HG03064 (cell line): ENCODE measurements around the gene PRKX.
"Not testable (repeated sequence)": the region's sequence is repeated elsewhere in the genome, so short reads cannot be mapped to it uniquely, and the experiment has no call there.

Experiments
- ATAC-seq: cut with Tn5 transposase; IDR thresholded peaks from one replicate; pipeline ENCODE4 v1.9.1; 2021; ENCODE audit warnings: low read depth; ENCODE audit not compliant: unreplicated experiment

Gene PRKX

DNA sequence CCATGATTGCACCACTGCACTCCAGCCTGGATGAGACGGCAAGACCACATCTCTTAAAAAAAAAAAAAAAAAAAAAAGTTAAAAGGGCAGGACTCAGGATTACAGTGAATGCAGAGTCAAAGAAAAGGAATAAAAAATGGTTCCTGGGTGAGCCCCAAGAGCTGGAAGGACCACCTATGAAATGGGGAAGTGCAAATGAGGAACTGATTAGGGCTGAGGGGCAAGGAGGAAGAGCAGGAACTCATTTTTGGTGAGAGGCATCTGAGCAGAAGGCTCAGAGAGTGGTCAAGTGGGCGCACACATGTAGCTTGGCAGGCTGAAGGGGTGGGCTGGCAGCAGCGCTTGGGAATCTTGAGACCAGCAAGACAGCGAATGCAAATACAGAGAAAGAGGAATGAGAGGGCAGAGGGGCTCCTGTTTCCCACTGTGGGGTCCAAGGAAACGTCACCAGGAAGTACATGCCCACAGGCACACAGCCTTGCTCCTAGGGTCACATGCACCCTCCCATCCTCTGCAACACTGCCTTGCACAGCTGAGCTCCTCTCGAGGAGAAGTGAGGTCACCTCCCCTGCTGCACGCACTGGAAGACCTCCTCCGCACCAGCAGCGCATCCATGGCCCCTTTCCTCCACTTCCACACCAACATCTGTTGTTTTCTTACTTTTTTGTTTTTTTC lies 49.7 kb downstream of the PRKX start:
- not testable (repeated sequence) for ATAC-seq

DNA sequence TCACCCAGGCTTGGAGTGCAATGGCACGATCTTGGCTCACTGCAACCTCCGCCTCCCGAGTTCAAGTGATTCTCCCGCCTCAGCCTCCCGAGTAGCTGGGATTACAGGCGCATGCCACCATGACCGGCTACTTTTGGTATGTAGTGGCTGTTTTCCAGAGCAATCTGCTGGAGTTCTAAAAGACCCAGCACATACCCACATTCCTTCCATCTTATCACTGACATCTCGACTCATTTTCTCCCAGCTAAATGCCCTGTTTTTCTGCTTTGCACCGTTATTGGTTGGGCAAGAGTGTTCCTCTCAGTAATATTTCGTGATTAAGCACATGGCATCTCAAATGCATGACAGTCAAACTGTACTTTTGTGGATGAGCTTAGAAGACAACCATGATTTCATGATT lies 53.7 kb downstream of the PRKX start:
- ATAC-seq: no peak

DNA sequence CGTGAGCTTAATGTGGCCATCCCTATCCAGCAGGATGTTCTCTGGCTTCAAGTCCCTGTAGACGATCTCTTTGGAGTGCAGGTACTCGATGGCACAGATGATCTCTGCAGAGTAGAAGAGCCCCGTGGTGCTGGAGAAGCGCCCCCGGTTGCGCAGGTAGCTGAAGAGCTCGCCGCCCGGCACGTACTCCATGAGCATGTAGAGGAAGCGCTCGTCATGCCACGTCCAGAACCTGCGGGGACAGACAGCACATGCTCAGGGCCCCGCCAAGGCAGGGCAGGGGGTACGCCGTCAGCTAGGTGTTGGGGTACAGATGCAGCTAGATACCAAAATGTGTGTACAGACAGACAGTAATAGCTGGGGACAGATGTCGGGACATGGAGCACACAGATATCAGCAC lies 58.3 kb downstream of the PRKX start:
- ATAC-seq: no peak

DNA sequence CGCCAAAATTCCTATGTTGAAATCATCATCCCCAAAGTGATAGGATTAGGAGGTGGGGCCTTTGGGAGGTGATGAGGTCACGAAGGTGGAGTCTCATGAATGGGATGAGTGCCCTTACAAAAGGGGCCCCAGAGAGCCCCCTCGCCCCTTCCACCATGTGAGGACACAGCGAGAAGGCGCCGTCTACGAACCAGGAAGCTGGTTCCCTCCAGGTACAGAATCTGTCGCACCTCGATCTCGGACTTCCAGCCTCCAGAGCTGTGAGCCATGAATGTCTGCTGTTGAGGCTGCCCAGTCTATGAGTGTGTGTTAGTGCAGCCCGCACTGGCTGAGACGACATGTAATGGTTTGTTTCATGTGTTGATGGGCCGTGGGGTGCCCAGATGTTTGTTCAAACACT lies 60.3 kb downstream of the PRKX start:
- ATAC-seq: no peak

GRCh38 chrX:3651277-3651676 lies 62.2 kb downstream of the PRKX start:
- no peak for ATAC-seq

DNA sequence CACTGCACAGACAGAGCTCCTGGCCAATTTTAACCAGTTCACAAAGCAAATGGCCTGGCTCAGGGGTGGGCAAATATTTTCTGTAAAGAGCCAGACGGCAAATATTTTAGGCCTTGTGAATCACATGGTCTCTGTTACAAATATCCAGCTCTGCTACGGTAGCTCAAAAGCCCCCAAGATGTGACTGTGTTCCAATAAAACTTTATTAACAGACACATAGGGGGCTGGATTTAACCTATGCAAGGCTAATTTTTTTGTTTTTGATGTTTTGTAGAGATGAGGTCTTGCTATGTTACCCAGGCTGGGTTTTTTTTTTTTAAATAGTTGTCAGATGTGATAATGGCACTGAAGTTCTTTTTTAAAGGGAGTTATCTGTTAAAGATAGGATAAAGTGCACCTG lies 65.4 kb downstream of the PRKX start:
- ATAC-seq: no peak

DNA sequence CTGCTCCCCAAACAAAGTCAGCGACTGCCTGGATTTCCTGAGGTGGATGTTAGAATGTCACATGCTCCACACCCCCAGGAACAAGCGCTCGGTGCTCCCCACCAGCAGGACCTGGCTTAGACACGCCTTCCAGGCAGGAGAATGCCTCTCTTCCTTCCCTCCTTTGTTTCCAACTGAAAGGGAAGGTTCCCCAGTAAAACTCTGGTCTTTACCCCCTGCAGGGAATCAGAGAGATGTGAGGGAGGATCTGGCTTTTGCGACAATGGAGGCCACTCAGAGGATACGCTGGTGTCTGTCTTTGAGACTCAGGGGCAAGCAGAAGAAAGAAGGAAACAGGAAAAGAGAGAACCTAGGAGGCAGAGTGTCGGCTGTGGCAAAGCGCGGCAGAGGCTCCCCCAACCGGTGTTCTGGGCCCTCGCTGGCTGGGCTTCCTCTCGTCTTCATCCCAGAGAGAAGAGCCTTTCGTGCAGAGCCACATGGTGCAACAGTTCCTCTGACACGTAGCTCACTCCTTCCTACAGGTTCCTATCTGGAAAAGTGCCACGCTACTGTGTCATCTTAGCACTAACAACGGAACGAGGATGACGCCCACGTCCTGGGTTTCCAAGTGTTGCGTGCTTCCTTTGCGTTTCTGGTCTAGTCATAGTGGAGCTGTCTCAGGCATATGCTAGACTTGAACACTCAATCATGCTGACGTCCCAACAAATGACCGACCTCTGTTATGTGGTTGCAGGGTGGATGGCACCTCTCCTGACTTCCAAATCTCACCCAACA lies 73.4 kb downstream of the PRKX start:
- not testable (repeated sequence) for ATAC-seq

DNA sequence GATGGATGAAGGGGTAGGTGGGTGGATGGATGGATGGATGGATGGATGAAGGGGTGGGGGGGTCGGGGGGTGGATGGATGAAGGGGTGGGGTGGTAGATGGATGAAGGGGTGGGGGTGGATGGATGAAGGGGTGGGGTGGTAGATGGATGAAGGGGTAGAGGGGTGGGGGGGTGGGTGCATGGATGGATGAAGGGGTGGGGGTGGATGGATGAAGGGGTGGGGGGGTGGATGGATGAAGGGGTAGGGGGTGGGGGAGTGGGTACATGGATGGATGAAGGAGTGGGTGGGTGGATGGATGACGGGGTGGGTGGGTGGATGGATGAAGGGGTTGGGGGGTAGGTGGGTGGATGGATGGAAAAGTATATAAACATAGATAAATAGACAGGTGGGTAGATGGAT lies 74.2 kb downstream of the PRKX start:
- ATAC-seq: no peak

DNA sequence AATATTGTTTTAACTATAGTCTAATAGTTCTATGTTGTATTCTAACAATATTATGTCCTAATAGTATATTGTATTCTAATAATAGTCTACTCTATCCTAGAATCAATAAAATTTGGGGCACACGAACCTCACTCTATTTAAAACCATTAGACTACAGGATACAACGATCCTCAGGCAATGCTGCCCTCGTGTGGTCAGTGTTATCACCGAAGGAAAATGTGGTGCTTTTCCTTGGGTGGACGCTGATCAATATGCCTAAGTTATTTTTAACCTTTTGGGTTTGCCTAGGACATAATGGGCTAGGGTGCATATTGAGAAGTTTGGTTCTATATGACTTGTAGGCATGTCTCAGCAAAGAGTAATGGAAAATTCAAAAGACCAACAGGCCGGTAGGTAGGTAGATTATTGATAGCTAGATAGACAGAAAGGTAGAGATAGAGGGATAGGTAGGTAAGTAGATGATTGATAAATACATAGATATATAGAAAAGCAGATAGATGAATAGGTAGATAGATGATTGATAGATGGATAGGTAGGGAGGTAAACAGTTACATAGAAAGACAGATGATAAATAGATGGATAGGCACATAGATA lies 75.1 kb downstream of the PRKX start:
- peak; percentile 62 for ATAC-seq

DNA sequence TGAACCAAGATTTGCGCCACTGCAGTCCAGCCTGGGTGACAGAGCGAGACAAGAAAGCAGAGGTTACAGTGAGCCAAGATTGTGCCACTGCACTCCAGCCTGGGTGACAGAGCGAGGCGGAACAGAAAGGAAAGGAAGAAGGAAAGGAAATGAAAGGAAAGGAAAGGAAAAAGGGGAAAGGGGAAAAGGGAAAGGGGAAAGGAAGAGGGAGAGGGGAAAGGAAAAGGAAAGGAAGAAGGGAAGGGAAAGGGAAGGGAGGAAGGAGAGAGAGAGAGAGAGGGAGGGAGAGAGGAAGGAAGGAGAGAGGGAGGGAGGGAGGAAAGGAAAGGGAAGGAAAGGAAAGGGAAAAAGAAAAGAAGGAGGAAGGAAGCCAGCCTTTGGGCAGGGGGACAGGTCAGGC lies 76.6 kb downstream of the PRKX start:
- no peak for ATAC-seq

DNA sequence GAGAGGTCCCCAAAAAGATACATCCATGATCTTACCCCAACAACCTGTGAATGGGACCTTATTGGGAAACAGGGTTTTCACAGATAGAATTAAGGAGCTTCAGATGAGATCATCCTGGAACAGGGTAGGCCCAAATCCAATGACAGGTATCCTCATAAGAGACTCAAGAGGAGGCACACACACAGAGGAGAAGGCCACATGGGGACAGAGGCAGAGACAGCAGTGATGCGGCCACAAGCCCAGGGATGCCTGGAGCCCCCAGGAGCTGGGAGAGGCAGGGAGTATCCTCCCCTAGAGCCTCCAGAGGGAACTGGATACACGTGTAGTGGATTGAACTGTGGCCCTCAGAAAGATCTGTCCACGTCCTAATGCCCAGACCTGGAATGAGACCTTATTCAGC lies 82.3 kb downstream of the PRKX start:
- ATAC-seq: no peak

GRCh38 chrX:3627594-3627993 lies 85.9 kb downstream of the PRKX start:
- ATAC-seq: no peak

DNA sequence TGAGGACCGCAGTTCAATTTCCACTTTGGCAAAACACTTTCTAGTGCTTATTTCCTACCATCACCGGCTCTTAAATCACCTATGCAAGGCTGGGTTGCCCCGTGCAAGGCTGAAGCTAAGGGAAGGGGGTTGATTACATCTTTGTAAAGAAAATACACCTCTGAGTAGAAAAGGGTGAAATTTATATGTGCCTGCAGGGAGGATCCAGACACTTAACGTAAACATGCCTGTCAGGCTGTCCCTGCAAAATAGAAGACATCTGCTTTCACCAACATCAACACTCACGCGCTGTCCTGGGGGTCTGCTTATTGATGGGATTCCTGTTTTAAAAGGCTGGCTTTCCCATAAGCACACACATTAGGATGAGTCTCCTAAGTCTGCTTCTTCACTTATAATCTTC lies 92.0 kb downstream of the PRKX start:
- no peak for ATAC-seq

DNA sequence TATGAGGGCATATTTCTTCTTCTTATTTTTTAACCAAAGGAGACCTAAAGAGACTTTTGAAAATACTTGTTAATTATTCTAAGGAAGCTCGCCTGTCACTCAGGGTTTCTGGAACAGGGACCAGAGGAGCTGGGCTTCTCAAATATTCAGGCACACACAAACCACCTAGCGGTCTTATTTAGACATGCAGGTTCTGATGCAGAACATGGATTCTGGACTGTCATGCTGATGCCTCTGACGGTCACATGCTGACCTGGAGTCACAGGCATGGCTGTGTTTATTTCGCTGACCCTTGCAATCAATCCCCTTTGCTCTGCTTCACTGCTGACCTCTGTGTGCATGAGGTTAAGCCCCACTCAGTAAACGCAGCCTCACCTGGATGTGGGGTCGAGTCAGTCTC lies 101.7 kb downstream of the PRKX start:
- ATAC-seq: not testable (repeated sequence)

GRCh38 chrX:3609810-3610209 lies 103.6 kb downstream of the PRKX start:
- no peak for ATAC-seq

GRCh38 chrX:3603026-3603661 lies 110.3 kb downstream of the PRKX start:
- ATAC-seq: no peak

DNA sequence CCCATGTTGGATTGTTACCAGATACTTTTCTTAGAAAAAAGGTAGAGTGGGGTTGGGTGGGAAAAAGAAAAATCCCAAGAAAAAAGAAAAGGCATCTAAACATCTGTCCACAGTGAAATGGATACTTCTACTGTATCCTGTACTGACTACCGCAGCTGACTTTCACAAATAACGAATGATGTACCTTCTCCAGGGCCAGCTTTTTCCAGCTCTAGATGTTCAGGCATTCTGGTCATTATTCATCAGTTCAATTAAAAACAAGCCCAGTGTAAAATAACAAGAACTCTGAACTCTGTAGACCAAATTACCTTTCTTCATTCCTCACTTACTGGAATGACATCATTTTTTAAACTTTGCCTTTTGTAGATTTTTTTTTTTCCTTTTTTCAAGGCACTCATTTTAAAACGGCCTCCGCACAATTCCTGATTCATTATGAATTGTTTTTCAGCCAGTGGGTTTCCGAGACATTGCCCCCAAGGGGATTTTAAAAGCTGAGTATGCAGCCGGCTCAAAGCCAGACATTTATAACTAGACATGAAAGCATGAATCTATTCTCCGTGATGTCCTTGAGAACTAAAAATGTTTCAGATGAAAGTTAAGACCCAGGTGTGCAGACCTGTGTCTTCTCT lies 113.5 kb downstream of the PRKX start:
- no peak for ATAC-seq

DNA sequence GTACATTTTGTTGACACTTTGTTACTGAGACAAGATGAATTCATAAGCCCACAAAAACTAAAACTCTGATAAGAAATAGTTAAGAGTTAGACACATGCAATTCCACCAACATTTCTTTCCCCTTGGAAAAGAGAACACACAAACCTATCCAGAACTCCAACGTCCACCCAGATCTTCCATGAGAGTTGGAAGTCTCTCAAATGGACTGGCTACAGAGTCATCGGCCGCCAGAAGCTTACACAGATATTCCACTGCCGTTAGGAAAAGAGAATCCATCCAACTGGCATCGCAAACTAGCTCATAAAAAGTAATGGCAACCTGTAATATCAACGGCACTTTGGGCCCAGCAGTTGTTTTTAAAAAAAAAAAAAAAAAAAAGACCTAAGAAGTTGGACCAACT lies 114.7 kb downstream of the PRKX start:
- ATAC-seq: no peak

DNA sequence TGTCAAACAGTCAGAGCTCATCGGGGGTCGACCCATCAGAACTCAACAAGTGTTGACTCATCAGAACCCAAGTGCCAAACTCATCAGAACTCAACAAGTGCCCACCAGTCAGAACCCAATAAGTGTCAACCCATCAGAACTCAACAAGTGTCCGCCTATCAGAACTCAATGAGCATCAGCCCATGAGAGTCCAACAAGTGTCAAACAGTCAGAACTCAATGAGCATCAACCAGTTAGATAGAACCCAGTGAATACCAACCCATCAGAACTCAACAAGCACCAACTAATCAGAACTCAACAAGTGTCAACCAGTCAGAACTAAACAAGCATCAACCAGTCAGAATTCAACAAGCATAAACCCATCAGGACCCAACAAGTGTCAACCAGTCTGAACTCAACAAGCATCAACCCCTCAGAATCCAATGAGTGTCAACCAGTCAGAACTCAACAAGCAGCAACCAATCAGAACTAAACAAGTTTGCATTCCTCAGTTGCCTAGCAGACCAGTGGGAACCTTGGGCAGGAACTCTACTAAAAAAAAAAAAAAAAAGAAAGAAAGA lies 115.3 kb downstream of the PRKX start:
- ATAC-seq: no peak

DNA sequence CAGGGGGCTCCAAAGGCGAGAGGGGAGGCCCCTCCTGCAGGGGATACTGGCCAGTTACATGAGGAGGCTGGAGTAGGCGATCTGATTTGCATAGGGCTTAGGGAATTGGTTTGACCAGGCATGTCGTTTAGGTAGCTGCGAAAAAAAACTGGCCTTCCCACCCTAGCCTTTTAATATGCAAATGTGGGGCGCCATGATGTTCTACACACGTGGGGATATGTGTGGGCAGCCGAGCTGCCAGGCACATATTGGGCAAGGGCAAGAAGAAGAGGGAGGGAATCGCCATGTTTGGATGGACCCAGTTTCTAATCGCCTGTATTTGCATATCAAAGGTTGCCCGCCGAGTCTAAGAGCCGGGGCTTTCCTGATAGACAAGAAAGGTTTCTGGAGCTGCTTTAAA lies 121.3 kb downstream of the PRKX start:
- ATAC-seq: no peak

DNA sequence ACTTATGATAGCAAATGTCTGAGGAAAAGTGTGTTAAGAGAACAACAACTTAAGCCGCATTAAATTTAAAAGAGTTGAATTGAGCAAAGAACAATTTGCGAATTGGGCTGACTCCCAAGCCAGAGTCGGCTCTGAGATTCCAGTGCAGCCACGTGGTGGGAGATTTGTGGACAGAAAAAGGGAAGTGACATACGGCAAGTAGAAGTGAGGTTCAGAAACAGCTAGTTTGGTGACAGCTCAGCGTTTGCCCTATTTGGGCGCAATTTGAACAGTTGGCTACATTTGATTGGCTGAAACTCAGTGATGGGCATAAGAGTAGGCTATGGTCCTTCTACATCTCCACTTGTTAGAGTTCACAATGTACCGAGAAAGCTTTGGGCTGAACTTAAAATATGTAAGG lies 124.0 kb downstream of the PRKX start:
- no peak for ATAC-seq
